ENCODE results near the gene UHRF1.

Gene UHRF1

GRCh38 chr19:4965061-4965460 lies 55.8 kb downstream of the UHRF1 start:
- Histone ChIP-seq H3K27me3 (ENCODE audit: insufficient read depth, low read length) (0 out of 2 replicates have a peak, but pooled peaks cover 3% of the 10 kb centered on the region), H3K9ac (ENCODE audit: low read depth, low read length) (no peak overlapping the region), H3K4me1 (ENCODE audit: insufficient read depth, low read length) (no peaks in the 10 kb centered on the region), H3K27ac (ENCODE audit: low read depth, low read length) (no peak overlapping the region), H3K4me3 (ENCODE audit: low read length) (no peak overlapping the region), H3K36me3 (ENCODE audit: insufficient read depth, low read length) (peaks cover 20% of the 10 kb centered on the region), H3K9me3 (ENCODE audit: insufficient read depth, low read depth, low read length) (no peaks in the 10 kb centered on the region)
- WGBS = 96% methylated on average over 6 of the region's 6 CpGs

- Histone ChIP-seq H3K9ac (ENCODE audit: low read depth, low read length) (no peak overlapping the region), H3K4me3 (ENCODE audit: low read length) (no peak overlapping the region), H3K9me3 (ENCODE audit: insufficient read depth, low read depth, low read length) (no peaks in the 10 kb centered on the region), H3K36me3 (ENCODE audit: insufficient read depth, low read length) (peaks cover 16% of the 10 kb centered on the region), H3K4me1 (ENCODE audit: insufficient read depth, low read length) (no peaks in the 10 kb centered on the region), H3K27me3 (ENCODE audit: insufficient read depth, low read length) (0 out of 2 replicates have a peak, but pooled peaks cover 3% of the 10 kb centered on the region), H3K27ac (ENCODE audit: low read depth, low read length) (no peak overlapping the region)
- WGBS = 91% methylated on average over 6 of the region's 6 CpGs
These were observed 57.3 kb downstream of the UHRF1 start for GRCh38 chr19:4966591-4966990.

GRCh38 chr19:4967738-4968461 lies 58.6 kb downstream of the UHRF1 start:
- Histone ChIP-seq H3K4me1 (ENCODE audit: insufficient read depth, low read length) (no peaks in the 10 kb centered on the region), H3K36me3 (ENCODE audit: insufficient read depth, low read length) (peaks cover 5% of the 10 kb centered on the region), H3K27ac (ENCODE audit: low read depth, low read length) (no peak overlapping the region), H3K9me3 (ENCODE audit: insufficient read depth, low read depth, low read length) (no peaks in the 10 kb centered on the region), H3K27me3 (ENCODE audit: insufficient read depth, low read length) (0 out of 2 replicates have a peak, but pooled peaks cover 3% of the 10 kb centered on the region), H3K4me3 (ENCODE audit: low read length) (peak overlapping the region; percentile 46), H3K9ac (ENCODE audit: low read depth, low read length) (no peak overlapping the region)
- 84% methylated on average over 16 of the region's 16 CpGs for WGBS

GRCh38 chr19:4968462-4969291 lies 59.4 kb downstream of the UHRF1 start, which contains the start of gene KDM4B:
Gene KDM4B (plus strand): TSS chr19:4969113. CDS start chr19:5032891, 63,778 bp downstream.
- H3K27ac ChIP-seq (ENCODE audit: low read depth, low read length) = no peak within 1 kb of the TSS
- H3K36me3 ChIP-seq (ENCODE audit: insufficient read depth, low read length) = peaks cover under 1% of the 10 kb centered on the region; the same call in 1 of the 2 replicates
- H3K4me1 ChIP-seq (ENCODE audit: insufficient read depth, low read length) = no peaks in the 10 kb centered on the region
- no peaks in the 10 kb centered on the region for H3K9me3 ChIP-seq (ENCODE audit: insufficient read depth, low read depth, low read length)
- H3K4me3 ChIP-seq (ENCODE audit: low read length) = peak within 1 kb of the TSS; percentile 74
- under 1% methylated on average over 96 of the region's 96 CpGs for WGBS
- H3K9ac ChIP-seq (ENCODE audit: low read depth, low read length) = peak within 1 kb of the TSS; percentile 57
- H3K27me3 ChIP-seq (ENCODE audit: insufficient read depth, low read length) = 0 out of 2 replicates have a peak, but pooled peaks cover 3% of the 10 kb centered on the region

GRCh38 chr19:4969292-4969771 lies 60.0 kb downstream of the UHRF1 start:
- H3K27ac ChIP-seq (ENCODE audit: low read depth, low read length) = no peak overlapping the region

GRCh38 chr19:4969772-4970531 lies 60.7 kb downstream of the UHRF1 start:
- Histone ChIP-seq H3K9ac (ENCODE audit: low read depth, low read length) (peak overlapping the region; percentile 57), H3K9me3 (ENCODE audit: insufficient read depth, low read depth, low read length) (no peaks in the 10 kb centered on the region), H3K4me1 (ENCODE audit: insufficient read depth, low read length) (no peaks in the 10 kb centered on the region), H3K27ac (ENCODE audit: low read depth, low read length) (no peak overlapping the region), H3K36me3 (ENCODE audit: insufficient read depth, low read length) (no peaks in the 10 kb centered on the region; the same call in 1 of the 2 replicates), H3K27me3 (ENCODE audit: insufficient read depth, low read length) (0 out of 2 replicates have a peak, but pooled peaks cover 3% of the 10 kb centered on the region), H3K4me3 (ENCODE audit: low read length) (peak overlapping the region; percentile 74)
- 4% methylated on average over 25 of the region's 25 CpGs for WGBS

More at GRCh38 chr19:4969292-4969771, 60.0 kb downstream of the UHRF1 start:
- no peaks in the 10 kb centered on the region; the same call in 1 of the 2 replicates for H3K36me3 ChIP-seq (ENCODE audit: insufficient read depth, low read length)
- H3K9me3 ChIP-seq (ENCODE audit: insufficient read depth, low read depth, low read length) = no peaks in the 10 kb centered on the region
- H3K4me1 ChIP-seq (ENCODE audit: insufficient read depth, low read length) = no peaks in the 10 kb centered on the region
- peak overlapping the region; percentile 57 for H3K9ac ChIP-seq (ENCODE audit: low read depth, low read length)
- WGBS = under 1% methylated on average over 50 of the region's 54 CpGs
- H3K27me3 ChIP-seq (ENCODE audit: insufficient read depth, low read length) = 0 out of 2 replicates have a peak, but pooled peaks cover 3% of the 10 kb centered on the region
- H3K4me3 ChIP-seq (ENCODE audit: low read length) = peak overlapping the region; percentile 74

GRCh38 chr19:4970558-4971423 lies 61.5 kb downstream of the UHRF1 start:
- Histone ChIP-seq H3K27ac (ENCODE audit: low read depth, low read length) (no peak overlapping the region), H3K9ac (ENCODE audit: low read depth, low read length) (0 out of 2 replicates have a peak overlapping the region, but pooled peaks have one; percentile 19), H3K4me1 (ENCODE audit: insufficient read depth, low read length) (no peaks in the 10 kb centered on the region), H3K36me3 (ENCODE audit: insufficient read depth, low read length) (no peaks in the 10 kb centered on the region), H3K9me3 (ENCODE audit: insufficient read depth, low read depth, low read length) (no peaks in the 10 kb centered on the region), H3K27me3 (ENCODE audit: insufficient read depth, low read length) (0 out of 2 replicates have a peak, but pooled peaks cover 3% of the 10 kb centered on the region), H3K4me3 (ENCODE audit: low read length) (peak overlapping the region; percentile 74)
- 5% methylated on average over 31 of the region's 31 CpGs for WGBS

GRCh38 chr19:4971424-4971793 lies 62.1 kb downstream of the UHRF1 start:
- H3K9ac ChIP-seq (ENCODE audit: low read depth, low read length) = no peak overlapping the region
- H3K36me3 ChIP-seq (ENCODE audit: insufficient read depth, low read length) = no peaks in the 10 kb centered on the region
- no peaks in the 10 kb centered on the region for H3K4me1 ChIP-seq (ENCODE audit: insufficient read depth, low read length)
- H3K27ac ChIP-seq (ENCODE audit: low read depth, low read length) = no peak overlapping the region
- H3K4me3 ChIP-seq (ENCODE audit: low read length) = peak overlapping the region; percentile 74
- 0 out of 2 replicates have a peak, but pooled peaks cover 3% of the 10 kb centered on the region for H3K27me3 ChIP-seq (ENCODE audit: insufficient read depth, low read length)
- WGBS = 30% methylated on average over 10 of the region's 10 CpGs
- no peaks in the 10 kb centered on the region for H3K9me3 ChIP-seq (ENCODE audit: insufficient read depth, low read depth, low read length)

GRCh38 chr19:4971816-4972495 lies 62.7 kb downstream of the UHRF1 start:
- H3K9ac ChIP-seq (ENCODE audit: low read depth, low read length) = no peak overlapping the region
- H3K27ac ChIP-seq (ENCODE audit: low read depth, low read length) = no peak overlapping the region
- H3K36me3 ChIP-seq (ENCODE audit: insufficient read depth, low read length) = no peaks in the 10 kb centered on the region
- H3K4me3 ChIP-seq (ENCODE audit: low read length) = no peak overlapping the region
- no peaks in the 10 kb centered on the region for H3K4me1 ChIP-seq (ENCODE audit: insufficient read depth, low read length)
- H3K27me3 ChIP-seq (ENCODE audit: insufficient read depth, low read length) = 0 out of 2 replicates have a peak, but pooled peaks cover 3% of the 10 kb centered on the region
- WGBS = 93% methylated on average over 19 of the region's 19 CpGs
- no peaks in the 10 kb centered on the region for H3K9me3 ChIP-seq (ENCODE audit: insufficient read depth, low read depth, low read length)

Measured in HUES64 (cell line).